GM18499 (cell line): ENCODE measurements around the gene KRT9.

Experiments
- ATAC-seq: cut with Tn5 transposase; IDR thresholded peaks from one replicate; pipeline ENCODE4 v1.9.1; 2021; ENCODE audit warnings: moderate number of reproducible peaks; ENCODE audit not compliant: insufficient read depth, unreplicated experiment

KRT9 gene

GRCh38 chr17:41533613-41534012 is 38.2 kb downstream of the KRT9 start:
- no peak for ATAC-seq

- no peak for ATAC-seq
These were observed 38.8 kb downstream of the KRT9 start for GRCh38 chr17:41532947-41533570.

GRCh38 chr17:41531993-41532392 is 39.9 kb downstream of the KRT9 start:
- ATAC-seq = no peak

GRCh38 chr17:41530062-41531048 is 41.5 kb downstream of the KRT9 start:
- ATAC-seq = no peak

GRCh38 chr17:41529491-41529915 is 42.4 kb downstream of the KRT9 start:
- ATAC-seq = no peak

GRCh38 chr17:41528959-41529353 is 42.9 kb downstream of the KRT9 start:
- no peak for ATAC-seq

GRCh38 chr17:41527063-41528023 is 44.5 kb downstream of the KRT9 start:
- no peak for ATAC-seq

GRCh38 chr17:41524261-41524660 is 47.6 kb downstream of the KRT9 start:
- ATAC-seq = no peak

GRCh38 chr17:41523787-41524186 is 48.1 kb downstream of the KRT9 start:
- ATAC-seq = no peak

- no peak for ATAC-seq
These were observed 48.6 kb downstream of the KRT9 start for GRCh38 chr17:41523225-41523593.

- no peak for ATAC-seq
These were observed 49.3 kb downstream of the KRT9 start for GRCh38 chr17:41522301-41523224.

- no peak for ATAC-seq
These were observed 50.1 kb downstream of the KRT9 start for GRCh38 chr17:41521574-41522261.

GRCh38 chr17:41520821-41521521 is 50.9 kb downstream of the KRT9 start:
- ATAC-seq = no peak

GRCh38 chr17:41519501-41520224 is 52.2 kb downstream of the KRT9 start:
- ATAC-seq = no peak

- ATAC-seq = no peak
These were observed 52.9 kb downstream of the KRT9 start, which contains the start of gene KRT15 for GRCh38 chr17:41518789-41519449. Gene KRT15 (minus strand): TSS chr17:41518890. CDS start chr17:41518827, 63 bp downstream.

- no peak for ATAC-seq
These were observed 53.8 kb downstream of the KRT9 start for GRCh38 chr17:41518031-41518430.

GRCh38 chr17:41516830-41517283 is 55.0 kb downstream of the KRT9 start:
- ATAC-seq = no peak
